ENCODE data around the gene HAUS1. TPM values are rescaled to one million over a fixed set of nuclear protein-coding genes. Genes with fewer than 3 reads are reported as not detected.

HAUS1 gene
- total RNA-seq, 4 donors from 2014 or later: 10.2 to 33.1 (median 21.8) TPM

- WGBS, 2 donors: 93 to 100% methylated on average over 1 of the region's 1 CpG
- TF ChIP-seq CTCF (IDR thresholded peaks at IDR 0.05) (no peak), POLR2A (IDR thresholded peaks at IDR 0.05) (no peak)
- intact Hi-C loops (cut with DNase I; ENCODE audit: low total_unique reads): no loop called here
- no peak for DNase-seq (ENCODE audit: low spot score in 2 of 2)
- no peak overlapping the region for H3K4me3 ChIP-seq (ENCODE audit: low read depth, poor library complexity, severe bottlenecking)
Measured at GRCh38 chr18:46061796-46062195, 42.4 kb upstream of the HAUS1 start.

GRCh38 chr18:46062781-46063180, 41.4 kb upstream of the HAUS1 start:
- intact Hi-C loops (cut with DNase I; ENCODE audit: low total_unique reads): no loop called here
- no peak overlapping the region for H3K4me3 ChIP-seq (ENCODE audit: low read depth, poor library complexity, severe bottlenecking)
- no peak for DNase-seq (ENCODE audit: low spot score in 2 of 2)
- 66 to 67% methylated on average over 5 of the region's 5 CpGs for WGBS, 2 donors
- TF ChIP-seq POLR2A (IDR thresholded peaks at IDR 0.05) (no peak), CTCF (IDR thresholded peaks at IDR 0.05) (no peak)

GRCh38 chr18:46067438-46068007, 36.7 kb upstream of the HAUS1 start:
- DNase-seq (ENCODE audit: low spot score in 2 of 2): no peak
- TF ChIP-seq POLR2A (IDR thresholded peaks at IDR 0.05): no peak
- TF ChIP-seq CTCF (IDR thresholded peaks at IDR 0.05): no peak
- 87 to 91% methylated on average over 5 of the region's 5 CpGs for WGBS, 2 donors

GRCh38 chr18:46068763-46069162, 35.4 kb upstream of the HAUS1 start:
- WGBS, 2 donors: 12 to 19% methylated on average over 1 of the region's 1 CpG
- TF ChIP-seq POLR2A (IDR thresholded peaks at IDR 0.05) (no peak), CTCF (IDR thresholded peaks at IDR 0.05) (no peak)
- H3K4me3 ChIP-seq (ENCODE audit: low read depth, poor library complexity, severe bottlenecking): no peak overlapping the region
- intact Hi-C loops (cut with DNase I; ENCODE audit: low total_unique reads): no loop called here
- DNase-seq (ENCODE audit: low spot score in 2 of 2): no peak

More at GRCh38 chr18:46067438-46068007, 36.7 kb upstream of the HAUS1 start:
- H3K4me3 ChIP-seq (ENCODE audit: low read depth, poor library complexity, severe bottlenecking): no peak overlapping the region
- intact Hi-C loops (cut with DNase I; ENCODE audit: low total_unique reads): no loop called here

- intact Hi-C loops (cut with DNase I; ENCODE audit: low total_unique reads): no loop called here
- no peak for DNase-seq (ENCODE audit: low spot score in 2 of 2)
- 59 to 60% methylated on average over 4 of the region's 4 CpGs for WGBS, 2 donors
- TF ChIP-seq CTCF (IDR thresholded peaks at IDR 0.05): no peak
- no peak overlapping the region for H3K4me3 ChIP-seq (ENCODE audit: low read depth, poor library complexity, severe bottlenecking)
Measured at GRCh38 chr18:46069524-46069923, 34.7 kb upstream of the HAUS1 start.

- H3K4me3 ChIP-seq (ENCODE audit: low read depth, poor library complexity, severe bottlenecking): no peak overlapping the region
- TF ChIP-seq POLR2A (IDR thresholded peaks at IDR 0.05) (no peak), CTCF (IDR thresholded peaks at IDR 0.05) (no peak)
- intact Hi-C loops (cut with DNase I; ENCODE audit: low total_unique reads): loop anchor here (5.0 kb wide), 1 partner anchor 103 kb away; the partner anchor contains the start of gene EPG5
- no peak for DNase-seq (ENCODE audit: low spot score in 2 of 2)
- WGBS, 2 donors: 63 to 69% methylated on average over 6 of the region's 6 CpGs
Measured at GRCh38 chr18:46070232-46070631, 34.0 kb upstream of the HAUS1 start.
